Peyer's patch (tissue), 4 donors: ENCODE data around the gene CEBPG.

Source experiments
- CTCF ChIP-seq, 6 experiments: fragments of 450-650 bp in 4 of 6; fragments of 200-600 bp in 2 of 6; sonication (generic) in 1 of 6; IDR thresholded peaks; one replicate each; pipeline ENCODE4 v1.5.1; 2017 to 2019; ENCODE audit warnings: antibody characterized with exemption in 6 of 6, mild to moderate bottlenecking in 3 of 6, moderate library complexity in 1 of 6
- POLR2A ChIP-seq, 2 donors: fragments of 450-650 bp; IDR thresholded peaks; one replicate each; pipeline ENCODE4 v1.5.1; 2017; ENCODE audit warnings: antibody characterized with exemption in 2 of 2, mild to moderate bottlenecking in 2 of 2, moderate library complexity in 2 of 2

DNA sequence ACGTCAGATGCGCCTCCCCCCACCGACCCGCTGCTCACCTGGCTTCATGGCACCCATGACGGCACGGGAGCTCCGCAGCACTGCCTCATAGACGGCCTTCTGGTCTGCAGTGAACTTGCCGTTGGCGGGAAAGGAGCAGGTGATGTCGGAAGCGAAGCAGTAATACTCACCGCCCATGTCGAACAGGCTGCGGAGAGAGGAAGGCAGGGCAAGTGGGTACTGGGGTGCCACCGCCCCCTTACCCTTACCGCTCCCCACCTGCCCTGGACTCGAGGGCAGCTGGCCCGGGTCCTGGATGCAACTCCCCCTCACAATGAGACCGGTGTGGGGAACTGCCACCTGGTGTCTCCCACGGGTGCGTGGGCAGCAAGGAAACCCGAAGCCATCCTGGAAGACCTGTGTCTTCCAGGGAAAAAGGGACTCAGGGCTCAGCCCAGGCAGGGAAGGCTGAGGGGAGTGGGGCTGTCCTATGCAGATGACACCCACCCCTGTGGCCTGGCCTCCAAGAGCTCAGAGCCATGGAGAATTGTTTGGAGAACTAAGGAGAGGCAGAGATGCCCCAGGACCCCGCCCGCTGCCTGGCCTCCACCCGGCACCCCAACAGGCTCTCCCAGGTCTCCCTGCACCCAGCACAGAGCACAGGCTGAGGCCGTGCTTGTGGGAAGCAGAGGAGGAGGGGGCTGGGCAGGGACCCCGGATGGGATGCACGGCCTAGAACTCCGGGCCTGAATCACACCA, 28.3 kb downstream of the CEBPG start:
- TF ChIP-seq CTCF (IDR thresholded peaks at IDR 0.05) (no peak), POLR2A (IDR thresholded peaks at IDR 0.05) (no peak)
